Heart right ventricle (tissue), 16 donors: ENCODE results near the gene BTBD10. TPM values are rescaled to one million over a fixed set of nuclear protein-coding genes. Genes with fewer than 3 reads are reported as not detected.

ENCODE experiments used
- ATAC-seq, 8 donors: fragments of 200-7000 bp; cut with Tn5 transposase; one replicate each; pipeline ENCODE4 v1.9.1; 2020; ENCODE audit warnings: mild to moderate bottlenecking in 8 of 8, moderate library complexity in 8 of 8, moderate number of reproducible peaks in 1 of 8
- DNase-seq, 2 donors: peaks; one replicate each; pipeline ENCODE4 v3.0.0-alpha.2; 2020
- H3K27ac ChIP-seq, 10 donors: fragments of 200-600 bp; sonication (generic) in 2 of 10; one replicate each; pipeline versions ENCODE4 v1.5.0 to v1.8.0; 2020 to 2022; ENCODE audit warnings: mild to moderate bottlenecking in 3 of 10
- H3K27me3 ChIP-seq, 7 donors: fragments of 200-600 bp; one replicate each; pipeline ENCODE4 v1.8.0; 2021 to 2022; ENCODE audit warnings: mild to moderate bottlenecking in 2 of 7
- H3K36me3 ChIP-seq, 9 donors: fragments of 200-600 bp; sonication (generic) in 1 of 9; one replicate each; pipeline versions ENCODE4 v1.5.0 to v1.8.0; 2020 to 2022; ENCODE audit warnings: mild to moderate bottlenecking in 2 of 9
- H3K4me1 ChIP-seq, 9 donors: fragments of 200-600 bp; sonication (generic) in 1 of 9; one replicate each; pipeline versions ENCODE4 v1.5.0 to v1.8.0; 2020 to 2022; ENCODE audit warnings: mild to moderate bottlenecking in 4 of 9
- H3K4me3 ChIP-seq, 10 donors: fragments of 200-600 bp; sonication (generic) in 2 of 10; one replicate each; pipeline versions ENCODE4 v1.5.0 to v1.8.0; 2020 to 2022; ENCODE audit warnings: mild to moderate bottlenecking in 7 of 10, moderate library complexity in 2 of 10
- H3K9me3 ChIP-seq, 11 donors: fragments of 200-600 bp in 10 of 11; sonication (generic) in 2 of 11; one replicate each; pipeline versions ENCODE4 v1.5.0 to v1.8.0; 2013 to 2022; ENCODE audit warnings: mild to moderate bottlenecking in 2 of 11, control low read depth in 1 of 11, moderate library complexity in 1 of 11
- CTCF ChIP-seq, 9 donors: fragments of 200-600 bp; sonication (generic) in 2 of 9; IDR thresholded peaks; one replicate each; pipeline versions ENCODE4 v1.5.0 to v1.8.0; 2021 to 2022; ENCODE audit warnings: antibody characterized with exemption in 9 of 9, mild to moderate bottlenecking in 5 of 9, moderate library complexity in 1 of 9
- WGBS, 2 donors: extraction: QIAGEN DNeasy Blood & Tissue Kit; methylation state at CpG; one replicate each; pipeline ENCODE4 v1.1.7; 2013; ENCODE audit warnings: inconsistent platforms in 1 of 2; 5-methylcytosine and 5-hydroxymethylcytosine counted together
- intact Hi-C, 10 donors: fragments of 100-400 bp; cut with DNase I; formaldehyde crosslinking; loops; one replicate each; pipeline versions ENCODE4 v1.11.1 to v1.14.2; 2022
- long read RNA-seq, 3 donors: library from polyadenylated mRNA; unstranded; transcript quantifications; one replicate each; pipeline ENCODE4 v2.0.0, GENCODE V29; 2020 to 2021
- polyA plus RNA-seq, 2 donors: library from polyadenylated mRNA; stranded (reverse); fragments of 200-250 nt; gene quantifications; one replicate each; pipeline ENCODE4 v1.2.3, GENCODE V29; 2013
- total RNA-seq, 10 donors: library from RNA; stranded (reverse); fragmentation: NEBNext Ultra II Directional in 3 of 10; extraction: Animal tissue kit (Norgen Biotek cat#: 25700) in 3 of 10; gene quantifications; one replicate each; pipeline versions ENCODE4 v1.2.1 to v1.2.4, GENCODE V29; 2021 to 2023
- donor health status: Arrhythmogenic right ventricular cardiomyopathy.
- donor health status: ischemic (EF 13 %, LVEDD 7.1; RV severe dilation, severe dysfunction).
- donor health status: healthy with polysubstance abuse.
- donor health status: DM: no; HTN: yes; CAD: no.
- donor health status: DM: no; HTN: no; CAD: no.
- donor health status: ischemic (EF 25% LVEDD 6.9; RV normal size, moderate dysfunction).
- donor health status: ischemic (EF 25% LVEDD 5.7; RV mildly dilated, moderate dysfunction).
- donor health status: healthy.
- donor health status: DM: yes; HTN: yes; CAD: no.
- donor health status: Ischemic cardiomyopathy.
- donor health status: ischemic (EF 35%, LVEDD 5.7; RV mildly dilated, moderate dysfunction).
- donor health status: nonischemic (EF 11% LVEDD 7.7; RV severe dilation, severe dysfunction).
- donor health status: DM: yes; HTN: yes; CAD: no.
- donor health status: PGD.
- donor health status: ischemic (EF 29% LVEDD 5.4; RV normal size, mild dysfunction).
- donor health status: nonischemic (EF 23%, LVEDD 6.1; RV moderate dilation, normal function).

The BTBD10 gene
- total RNA-seq, result 10 to 100 TPM; 20.6 to 36.5 (median 24.4) TPM
- polyA plus RNA-seq, result 10 to 100 TPM in 1 of 2 donors, 1 to 10 TPM in 1; 6.8 to 19.7 TPM
- long read RNA-seq, donor 1, transcript BTBD10-201 (9 exons, 2,504 nt), result major isoform, 11 of 25 reads
- long read RNA-seq, donor 1, transcript BTBD10-208 (8 exons, 1,662 nt), result minor isoform, 8 of 25 reads
- long read RNA-seq, donor 1, partial matches to known transcripts, result 0 of 25 reads
- long read RNA-seq, donor 1, other reads (novel, unspliced or antisense), result 6 of 25 reads
- long read RNA-seq, donor 2, transcript BTBD10-201 (9 exons, 2,504 nt), result minor isoform, 7 of 34 reads
- long read RNA-seq, donor 2, transcript BTBD10-208 (8 exons, 1,662 nt), result major isoform, 13 of 34 reads
- long read RNA-seq, donor 2, partial matches to known transcripts, result 2 of 34 reads
- long read RNA-seq, donor 2, other reads (novel, unspliced or antisense), result 12 of 34 reads
- long read RNA-seq, donor 3, transcript BTBD10-208 (8 exons, 1,662 nt), result major isoform, 20 of 60 reads
- long read RNA-seq, donor 3, transcript BTBD10-201 (9 exons, 2,504 nt), result minor isoform, 13 of 60 reads
- long read RNA-seq, donor 3, partial matches to known transcripts, result 10 of 60 reads
- long read RNA-seq, donor 3, other reads (novel, unspliced or antisense), result 17 of 60 reads

DNA sequence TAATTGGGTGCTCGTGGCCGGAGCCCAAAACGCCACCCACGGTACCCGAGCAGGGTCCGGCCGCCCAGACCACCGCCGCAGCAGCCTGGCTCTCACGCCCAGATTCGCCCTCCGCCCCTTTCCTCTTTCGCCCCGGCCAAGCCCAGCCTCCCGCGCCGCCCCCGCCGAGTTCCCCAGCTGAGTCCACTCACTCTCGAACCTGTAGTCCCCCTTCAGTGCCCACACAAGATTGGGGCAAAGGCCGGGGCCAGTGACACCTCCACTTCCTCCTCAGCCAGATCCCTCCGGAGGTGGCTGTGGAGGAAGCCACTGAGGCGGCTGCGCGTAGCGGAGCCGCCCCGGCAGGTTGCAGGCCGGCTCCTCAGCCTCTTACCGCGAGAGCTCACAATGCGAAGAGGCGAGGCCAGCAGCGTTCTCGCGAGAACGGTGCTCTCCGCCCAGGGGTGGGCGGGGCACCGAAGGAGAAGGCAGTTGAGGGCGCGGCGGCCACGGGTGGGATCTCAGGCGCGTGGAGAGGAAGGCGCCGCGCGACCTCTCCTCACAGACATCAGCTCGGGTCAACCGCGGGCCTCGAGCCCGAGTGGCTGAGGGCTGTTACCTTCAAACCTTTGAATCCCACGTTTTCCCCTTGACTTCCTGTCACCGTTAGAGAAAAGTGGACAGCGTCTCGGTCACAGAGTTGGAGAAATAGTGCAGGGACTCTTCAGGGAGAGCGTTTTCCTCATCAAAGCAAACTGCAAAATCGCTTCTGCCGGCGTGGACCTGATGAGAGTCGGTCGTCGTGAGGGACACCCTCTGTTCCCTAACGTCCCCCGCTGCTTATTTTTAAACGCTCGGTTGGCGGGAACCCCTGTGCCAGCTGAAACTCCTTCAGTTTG, at the start of gene BTBD10:
TSS of gene BTBD10 (minus strand) at position 322 of the 878 bp plus-strand sequence. CDS start 18,098 bp downstream, outside the sequence.
- 1% methylated on average over 71 of the region's 71 CpGs for WGBS, 2 donors
- Histone ChIP-seq H3K27me3 (peaks cover 0 to 4% (median 0%) of the 10 kb centered on the region in 7 donors), H3K4me1 (peaks cover 0 to 40% (median 24%) of the 10 kb centered on the region in 9 donors), H3K36me3 (no peaks in the 10 kb centered on the region), H3K4me3 (peak within 1 kb of the TSS; percentile 67 to 95 (median 88)), H3K27ac (peak within 1 kb of the TSS; percentile 61 to 94 (median 90)), H3K9me3 (no peaks in the 10 kb centered on the region)
- intact Hi-C loops, result loop anchor here in 3 of 10 donors (10.0 kb wide), 1 partner anchor 78 kb away; no protein-coding TSS in a partner anchor
- ATAC-seq (peak; percentile 99 to 100 (median 99)), DNase-seq (peak; percentile 94 to 95)
- no peak for TF ChIP-seq CTCF (IDR thresholded peaks at IDR 0.05)

DNA sequence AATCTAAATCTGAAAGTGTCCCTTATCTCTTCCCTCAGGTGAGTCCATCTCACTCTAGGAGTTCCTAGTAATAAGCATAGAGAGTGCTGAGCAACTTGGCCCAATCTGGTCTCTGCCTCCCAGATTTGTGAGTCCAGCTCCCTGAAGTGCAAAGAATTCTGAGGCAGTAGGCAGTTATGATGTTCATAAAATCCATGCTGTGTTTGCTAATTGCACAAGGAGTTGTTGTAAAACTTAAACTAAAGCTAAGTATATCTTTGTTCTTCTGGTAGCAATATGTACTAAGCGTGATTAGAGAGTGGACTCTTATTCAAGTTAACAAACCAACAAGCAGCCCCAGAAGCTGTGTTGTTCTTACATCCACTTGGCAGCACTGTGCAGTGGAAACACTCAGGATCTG, 40.4 kb upstream of the BTBD10 start:
- Histone ChIP-seq H3K4me3 (no peak overlapping the region), H3K27me3 (peaks cover 0 to 20% (median 5%) of the 10 kb centered on the region in 7 donors), H3K27ac (no peak overlapping the region), H3K9me3 (no peaks in the 10 kb centered on the region), H3K36me3 (no peaks in the 10 kb centered on the region), H3K4me1 (no peaks in the 10 kb centered on the region)
- ATAC-seq (no peak), DNase-seq (no peak)
- no peak for TF ChIP-seq CTCF (IDR thresholded peaks at IDR 0.05)
- intact Hi-C loops, result no loop called here
- 90 to 92% methylated on average over 1 of the region's 1 CpG for WGBS, 2 donors

- H3K4me1 ChIP-seq, result no peaks in the 10 kb centered on the region
- no peaks in the 10 kb centered on the region for H3K36me3 ChIP-seq
- ATAC-seq (no peak), DNase-seq (no peak)
- no peak for TF ChIP-seq CTCF (IDR thresholded peaks at IDR 0.05)
- no peak overlapping the region for H3K27ac ChIP-seq
- no peaks in the 10 kb centered on the region for H3K9me3 ChIP-seq
- intact Hi-C loops, result no loop called here
- WGBS, 2 donors, result 62 to 86% methylated on average over 1 of the region's 1 CpG
- H3K27me3 ChIP-seq, result peaks cover 0 to 20% (median 5%) of the 10 kb centered on the region in 7 donors
- H3K4me3 ChIP-seq, result no peak overlapping the region
Observed at GRCh38 chr11:13502492-13502891, 39.5 kb upstream of the BTBD10 start.

DNA sequence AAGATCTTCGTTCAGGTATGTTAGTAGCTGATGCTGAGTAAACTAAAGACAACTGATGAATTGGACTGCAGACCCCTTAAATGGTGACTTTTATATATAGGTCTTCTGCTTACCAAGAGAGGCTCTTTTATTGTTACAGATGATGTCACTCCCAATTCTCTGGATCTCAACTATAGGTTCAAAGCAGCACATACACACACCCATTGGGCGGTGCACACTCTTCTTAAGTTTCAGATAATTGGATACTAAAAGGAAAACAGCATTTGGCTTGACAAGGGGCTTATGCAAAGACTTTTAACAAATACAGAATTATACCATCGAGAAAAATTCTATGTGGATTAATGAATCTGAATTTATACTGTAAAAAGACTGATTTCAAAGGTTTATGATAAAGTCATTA, 32.9 kb upstream of the BTBD10 start, which contains the start of gene PTH:
TSS of gene PTH (minus strand) at position 69 of the 400 bp plus-strand sequence. CDS start 3,142 bp downstream, outside the sequence.
- ATAC-seq (no peak), DNase-seq (no peak)
- Histone ChIP-seq H3K9me3 (no peaks in the 10 kb centered on the region), H3K27ac (no peak within 1 kb of the TSS), H3K4me1 (no peaks in the 10 kb centered on the region), H3K27me3 (peaks cover 0 to 15% (median 5%) of the 10 kb centered on the region in 7 donors), H3K4me3 (no peak within 1 kb of the TSS), H3K36me3 (no peaks in the 10 kb centered on the region)
- WGBS, 2 donors, result 91% methylated on average over 3 of the region's 3 CpGs
- intact Hi-C loops, result no loop called here
- TF ChIP-seq CTCF (IDR thresholded peaks at IDR 0.05), result no peak
